ENCODE results near the gene AKAP5. TPM values are rescaled to one million over a fixed set of nuclear protein-coding genes. Genes with fewer than 3 reads are reported as not detected.

The AKAP5 gene
- total and polyA plus RNA-seq, 2 of the 13 experiments (the other 11 are each of a cell fraction or from before 2014, with no cell fraction given), result 0.18 to 1.5 TPM

DNA sequence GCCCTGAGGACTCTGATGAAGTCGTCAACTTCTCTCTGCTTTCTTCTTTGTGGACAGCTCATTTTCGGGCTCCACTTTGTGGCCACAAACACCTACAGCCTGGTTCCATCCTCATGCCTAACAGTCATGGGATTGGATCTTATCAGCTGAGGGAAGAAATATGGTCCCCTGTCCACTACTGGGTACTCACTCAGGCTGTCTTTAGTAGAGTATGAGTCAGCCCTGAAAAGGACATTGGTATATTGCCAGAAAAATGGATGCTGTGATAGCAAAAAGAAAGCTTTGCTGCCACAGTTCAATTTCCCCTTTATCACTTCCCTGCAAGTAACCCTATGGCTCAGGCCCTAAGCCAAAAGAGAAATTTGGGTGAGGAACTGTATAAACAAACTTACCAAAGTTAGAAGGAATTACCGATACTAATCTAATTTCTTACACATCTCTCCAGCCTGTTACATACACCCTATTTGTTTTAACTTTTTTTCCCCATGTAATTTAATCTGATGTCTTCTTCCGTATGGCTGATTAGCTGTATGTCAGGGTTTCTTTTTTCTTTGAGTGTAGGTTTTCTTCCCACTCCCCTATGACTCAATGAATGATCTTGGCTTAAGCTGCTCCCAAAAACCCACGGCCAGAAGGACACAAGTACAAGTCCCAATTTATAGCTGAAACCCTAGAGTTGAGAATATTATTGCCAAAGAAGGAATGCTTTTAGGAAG, 48.1 kb upstream of the AKAP5 start (continued):
- TF ChIP-seq, protein P1, sequence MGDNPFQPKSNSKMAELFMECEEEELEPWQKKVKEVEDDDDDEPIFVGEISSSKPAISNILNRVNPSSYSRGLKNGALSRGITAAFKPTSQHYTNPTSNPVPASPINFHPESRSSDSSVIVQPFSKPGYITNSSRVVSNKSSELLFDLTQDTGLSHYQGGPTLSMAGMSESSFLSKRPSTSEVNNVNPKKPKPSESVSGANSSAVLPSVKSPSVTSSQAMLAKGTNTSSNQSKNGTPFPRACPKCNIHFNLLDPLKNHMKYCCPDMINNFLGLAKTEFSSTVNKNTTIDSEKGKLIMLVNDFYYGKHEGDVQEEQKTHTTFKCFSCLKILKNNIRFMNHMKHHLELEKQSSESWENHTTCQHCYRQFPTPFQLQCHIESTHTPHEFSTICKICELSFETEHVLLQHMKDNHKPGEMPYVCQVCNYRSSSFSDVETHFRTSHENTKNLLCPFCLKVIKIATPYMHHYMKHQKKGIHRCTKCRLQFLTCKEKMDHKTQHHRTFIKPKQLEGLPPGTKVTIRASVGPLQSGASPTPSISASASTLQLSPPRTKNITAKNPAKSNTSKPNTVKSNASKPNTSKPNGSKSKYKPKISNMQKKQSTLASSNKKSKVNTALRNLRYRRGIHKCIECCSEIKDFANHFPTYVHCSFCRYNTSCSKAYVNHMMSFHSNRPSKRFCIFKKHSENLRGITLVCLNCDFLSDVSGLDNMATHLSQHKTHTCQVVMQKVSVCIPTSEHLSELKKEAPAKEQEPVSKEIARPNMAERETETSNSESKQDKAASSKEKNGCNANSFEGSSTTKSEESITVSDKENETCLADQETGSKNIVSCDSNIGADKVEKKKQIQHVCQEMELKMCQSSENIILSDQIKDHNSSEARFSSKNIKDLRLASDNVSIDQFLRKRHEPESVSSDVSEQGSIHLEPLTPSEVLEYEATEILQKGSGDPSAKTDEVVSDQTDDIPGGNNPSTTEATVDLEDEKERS (CRISPR knock-in tag; IDR thresholded peaks at IDR 0.05), result no peak
- TF ChIP-seq, protein P2, sequence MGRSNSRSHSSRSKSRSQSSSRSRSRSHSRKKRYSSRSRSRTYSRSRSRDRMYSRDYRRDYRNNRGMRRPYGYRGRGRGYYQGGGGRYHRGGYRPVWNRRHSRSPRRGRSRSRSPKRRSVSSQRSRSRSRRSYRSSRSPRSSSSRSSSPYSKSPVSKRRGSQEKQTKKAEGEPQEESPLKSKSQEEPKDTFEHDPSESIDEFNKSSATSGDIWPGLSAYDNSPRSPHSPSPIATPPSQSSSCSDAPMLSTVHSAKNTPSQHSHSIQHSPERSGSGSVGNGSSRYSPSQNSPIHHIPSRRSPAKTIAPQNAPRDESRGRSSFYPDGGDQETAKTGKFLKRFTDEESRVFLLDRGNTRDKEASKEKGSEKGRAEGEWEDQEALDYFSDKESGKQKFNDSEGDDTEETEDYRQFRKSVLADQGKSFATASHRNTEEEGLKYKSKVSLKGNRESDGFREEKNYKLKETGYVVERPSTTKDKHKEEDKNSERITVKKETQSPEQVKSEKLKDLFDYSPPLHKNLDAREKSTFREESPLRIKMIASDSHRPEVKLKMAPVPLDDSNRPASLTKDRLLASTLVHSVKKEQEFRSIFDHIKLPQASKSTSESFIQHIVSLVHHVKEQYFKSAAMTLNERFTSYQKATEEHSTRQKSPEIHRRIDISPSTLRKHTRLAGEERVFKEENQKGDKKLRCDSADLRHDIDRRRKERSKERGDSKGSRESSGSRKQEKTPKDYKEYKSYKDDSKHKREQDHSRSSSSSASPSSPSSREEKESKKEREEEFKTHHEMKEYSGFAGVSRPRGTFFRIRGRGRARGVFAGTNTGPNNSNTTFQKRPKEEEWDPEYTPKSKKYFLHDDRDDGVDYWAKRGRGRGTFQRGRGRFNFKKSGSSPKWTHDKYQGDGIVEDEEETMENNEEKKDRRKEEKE (IDR thresholded peaks at IDR 0.05), result no peak
- TF ChIP-seq ZNF766 (CRISPR knock-in tag; IDR thresholded peaks at IDR 0.05; ENCODE audit: borderline replicate concordance), result no peak
- TF ChIP-seq, protein P3, sequence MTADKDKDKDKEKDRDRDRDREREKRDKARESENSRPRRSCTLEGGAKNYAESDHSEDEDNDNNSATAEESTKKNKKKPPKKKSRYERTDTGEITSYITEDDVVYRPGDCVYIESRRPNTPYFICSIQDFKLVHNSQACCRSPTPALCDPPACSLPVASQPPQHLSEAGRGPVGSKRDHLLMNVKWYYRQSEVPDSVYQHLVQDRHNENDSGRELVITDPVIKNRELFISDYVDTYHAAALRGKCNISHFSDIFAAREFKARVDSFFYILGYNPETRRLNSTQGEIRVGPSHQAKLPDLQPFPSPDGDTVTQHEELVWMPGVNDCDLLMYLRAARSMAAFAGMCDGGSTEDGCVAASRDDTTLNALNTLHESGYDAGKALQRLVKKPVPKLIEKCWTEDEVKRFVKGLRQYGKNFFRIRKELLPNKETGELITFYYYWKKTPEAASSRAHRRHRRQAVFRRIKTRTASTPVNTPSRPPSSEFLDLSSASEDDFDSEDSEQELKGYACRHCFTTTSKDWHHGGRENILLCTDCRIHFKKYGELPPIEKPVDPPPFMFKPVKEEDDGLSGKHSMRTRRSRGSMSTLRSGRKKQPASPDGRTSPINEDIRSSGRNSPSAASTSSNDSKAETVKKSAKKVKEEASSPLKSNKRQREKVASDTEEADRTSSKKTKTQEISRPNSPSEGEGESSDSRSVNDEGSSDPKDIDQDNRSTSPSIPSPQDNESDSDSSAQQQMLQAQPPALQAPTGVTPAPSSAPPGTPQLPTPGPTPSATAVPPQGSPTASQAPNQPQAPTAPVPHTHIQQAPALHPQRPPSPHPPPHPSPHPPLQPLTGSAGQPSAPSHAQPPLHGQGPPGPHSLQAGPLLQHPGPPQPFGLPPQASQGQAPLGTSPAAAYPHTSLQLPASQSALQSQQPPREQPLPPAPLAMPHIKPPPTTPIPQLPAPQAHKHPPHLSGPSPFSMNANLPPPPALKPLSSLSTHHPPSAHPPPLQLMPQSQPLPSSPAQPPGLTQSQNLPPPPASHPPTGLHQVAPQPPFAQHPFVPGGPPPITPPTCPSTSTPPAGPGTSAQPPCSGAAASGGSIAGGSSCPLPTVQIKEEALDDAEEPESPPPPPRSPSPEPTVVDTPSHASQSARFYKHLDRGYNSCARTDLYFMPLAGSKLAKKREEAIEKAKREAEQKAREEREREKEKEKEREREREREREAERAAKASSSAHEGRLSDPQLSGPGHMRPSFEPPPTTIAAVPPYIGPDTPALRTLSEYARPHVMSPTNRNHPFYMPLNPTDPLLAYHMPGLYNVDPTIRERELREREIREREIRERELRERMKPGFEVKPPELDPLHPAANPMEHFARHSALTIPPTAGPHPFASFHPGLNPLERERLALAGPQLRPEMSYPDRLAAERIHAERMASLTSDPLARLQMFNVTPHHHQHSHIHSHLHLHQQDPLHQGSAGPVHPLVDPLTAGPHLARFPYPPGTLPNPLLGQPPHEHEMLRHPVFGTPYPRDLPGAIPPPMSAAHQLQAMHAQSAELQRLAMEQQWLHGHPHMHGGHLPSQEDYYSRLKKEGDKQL (CRISPR knock-in tag; IDR thresholded peaks at IDR 0.05; ENCODE audit: low read depth), result no peak
- TF ChIP-seq TOE1 (CRISPR knock-in tag; IDR thresholded peaks at IDR 0.05), result no peak
- TF ChIP-seq ZFX (CRISPR knock-in tag; IDR thresholded peaks at IDR 0.05; ENCODE audit: low read depth), result no peak
- TF ChIP-seq FOXK2 (IDR thresholded peaks at IDR 0.05), result no peak

All from HepG2 (cell line).